Astrocyte (in vitro differentiated cells and primary cell): ENCODE measurements around the gene C6orf15. TPM values are rescaled to one million over a fixed set of nuclear protein-coding genes. Genes with fewer than 3 reads are reported as not detected.

Experiments
- DNase-seq: peaks from one replicate; pipeline ENCODE4 v3.0.0-alpha.2; 2010; ENCODE audit warnings: low read depth
- FAIRE-seq: peaks from 2 replicates; lab custom pipeline; 2011; peaks lifted over from hg19 to GRCh38; lab: Jason Lieb, UNC
- H2AFZ ChIP-seq: 2 replicates; pipeline ENCODE4 v1.6.0; 2012; ENCODE audit warnings: low read depth, low read length, inconsistent platforms
- H3K27ac ChIP-seq: 2 replicates; pipeline ENCODE4 v1.5.1; 2011; ENCODE audit warnings: low read depth, low read length, inconsistent platforms
- H3K27me3 ChIP-seq: 2 replicates; pipeline ENCODE4 v1.6.0; 2011; ENCODE audit warnings: low read length, inconsistent platforms; ENCODE audit not compliant: insufficient read depth
- H3K36me3 ChIP-seq: 2 replicates; pipeline ENCODE4 v1.5.1; 2011; ENCODE audit warnings: low read length, inconsistent platforms; ENCODE audit not compliant: insufficient read depth
- H3K4me1 ChIP-seq: 2 replicates; pipeline ENCODE4 v1.5.1; 2011; ENCODE audit warnings: low read length, inconsistent platforms; ENCODE audit not compliant: insufficient read depth
- H3K4me2 ChIP-seq: 2 replicates; pipeline ENCODE4 v1.6.0; 2012; ENCODE audit warnings: low read length, inconsistent platforms
- H3K4me3 ChIP-seq: 2 replicates; pipeline ENCODE4 v1.5.1; 2011; ENCODE audit warnings: low read depth, mild to moderate bottlenecking, low read length, inconsistent platforms; ENCODE audit not compliant: insufficient read depth
- H3K79me2 ChIP-seq: 2 replicates; pipeline ENCODE4 v1.6.0; 2012; ENCODE audit warnings: mild to moderate bottlenecking, low read length, inconsistent platforms; ENCODE audit not compliant: insufficient read depth
- H3K9ac ChIP-seq: 2 replicates; pipeline ENCODE4 v1.6.0; 2012; ENCODE audit warnings: mild to moderate bottlenecking, low read length, inconsistent platforms
- H3K9me3 ChIP-seq: 2 replicates; pipeline ENCODE4 v1.5.1; 2012; ENCODE audit warnings: low read depth, mild to moderate bottlenecking, low read length, inconsistent platforms; ENCODE audit not compliant: insufficient read depth
- H4K20me1 ChIP-seq: 2 replicates; pipeline ENCODE4 v1.6.0; 2012; ENCODE audit warnings: low read length, inconsistent platforms; ENCODE audit not compliant: insufficient read depth
- H3K27ac Mint-ChIP-seq: one replicate; pipeline ENCODE4 v1.8.0; 2021; ENCODE audit warnings: mild to moderate bottlenecking, mixed read lengths; ENCODE audit not compliant: unreplicated experiment
- H3K27me3 Mint-ChIP-seq: one replicate; pipeline ENCODE4 v1.8.0; 2021; ENCODE audit warnings: low read depth, mixed read lengths; ENCODE audit not compliant: unreplicated experiment
- H3K36me3 Mint-ChIP-seq: one replicate; pipeline ENCODE4 v1.8.0; 2021; ENCODE audit warnings: low read depth, mixed read lengths; ENCODE audit not compliant: unreplicated experiment
- H3K4me1 Mint-ChIP-seq: one replicate; pipeline ENCODE4 v1.8.0; 2021; ENCODE audit warnings: low read depth, mixed read lengths; ENCODE audit not compliant: unreplicated experiment
- H3K4me3 Mint-ChIP-seq: one replicate; pipeline ENCODE4 v1.8.0; 2021; ENCODE audit warnings: mild to moderate bottlenecking, moderate library complexity, mixed read lengths; ENCODE audit not compliant: unreplicated experiment
- H3K9me3 Mint-ChIP-seq: one replicate; pipeline ENCODE4 v1.8.0; 2021; ENCODE audit warnings: mild to moderate bottlenecking, mixed read lengths; ENCODE audit not compliant: unreplicated experiment
- CTCF ChIP-seq: IDR thresholded peaks from 2 replicates; pipeline ENCODE4 v1.5.1; 2011; ENCODE audit warnings: low read depth, mild to moderate bottlenecking, inconsistent platforms, low read length, moderate library complexity; ENCODE audit not compliant: insufficient read depth
- EZH2 ChIP-seq: IDR thresholded peaks from 2 replicates; pipeline ENCODE4 v1.6.1; 2012; ENCODE audit warnings: mild to moderate bottlenecking, low read length, inconsistent platforms; ENCODE audit not compliant: insufficient read depth
- total RNA-seq: library from RNA; stranded (reverse); gene quantifications from 2 replicates; pipeline ENCODE4 v1.2.1, GENCODE V29; 2021

The C6orf15 gene
- total RNA-seq, 1 donor from 2014 or later, result 6.4 TPM

- Histone ChIP-seq H3K4me2 (no peak overlapping the region), H3K27me3 (no peaks in the 10 kb centered on the region), H3K27ac (no peak overlapping the region), H3K4me3 (no peak overlapping the region), H3K4me1 (peaks cover 10% of the 10 kb centered on the region), H2AFZ (no peak overlapping the region), H3K9me3 (no peaks in the 10 kb centered on the region), H4K20me1 (no peaks in the 10 kb centered on the region), H3K9ac (no peak overlapping the region), H3K79me2 (no peaks in the 10 kb centered on the region), H3K36me3 (peaks cover 3% of the 10 kb centered on the region)
- Mint-ChIP-seq H3K4me1 (peaks cover 26% of the 10 kb centered on the region), H3K27ac (no peak overlapping the region), H3K36me3 (peaks cover 8% of the 10 kb centered on the region), H3K27me3 (no peaks in the 10 kb centered on the region), H3K9me3 (no peaks in the 10 kb centered on the region), H3K4me3 (no peak overlapping the region)
- TF ChIP-seq EZH2 (no peak), CTCF (no peak)
- no peak for FAIRE-seq
- no peak for DNase-seq
Measured at GRCh38 chr6:31142361-31142761, 30.0 kb upstream of the C6orf15 start.

- H3K4me3 Mint-ChIP-seq, result no peak overlapping the region
- H3K27me3 Mint-ChIP-seq, result no peaks in the 10 kb centered on the region
- no peak for FAIRE-seq
Measured at GRCh38 chr6:31140643-31141042, 28.3 kb upstream of the C6orf15 start.

More at GRCh38 chr6:31140643-31141042, 28.3 kb upstream of the C6orf15 start:
- Histone ChIP-seq H3K27me3 (no peaks in the 10 kb centered on the region), H4K20me1 (no peaks in the 10 kb centered on the region), H3K4me1 (peaks cover 10% of the 10 kb centered on the region), H3K9ac (no peak overlapping the region), H2AFZ (no peak overlapping the region), H3K79me2 (no peaks in the 10 kb centered on the region), H3K27ac (no peak overlapping the region), H3K4me3 (no peak overlapping the region), H3K36me3 (peaks cover under 1% of the 10 kb centered on the region), H3K4me2 (no peak overlapping the region), H3K9me3 (no peaks in the 10 kb centered on the region)
- H3K27ac Mint-ChIP-seq, result no peak overlapping the region
- DNase-seq, result no peak
- TF ChIP-seq EZH2, result no peak
- no peak for TF ChIP-seq CTCF
- H3K9me3 Mint-ChIP-seq, result no peaks in the 10 kb centered on the region
- peaks cover 26% of the 10 kb centered on the region for H3K4me1 Mint-ChIP-seq
- H3K36me3 Mint-ChIP-seq, result peaks cover 6% of the 10 kb centered on the region
